Muscle of leg (tissue), 11 donors: ENCODE results near the gene CHTF18. TPM values are rescaled to one million over a fixed set of nuclear protein-coding genes. Genes with fewer than 3 reads are reported as not detected.

Source experiments
- DNase-seq: peaks from one replicate; pipeline ENCODE4 v3.0.0; 2013
- H3K27ac ChIP-seq: one replicate; pipeline ENCODE4 v1.5.1; 2013; ENCODE audit warnings: mild to moderate bottlenecking, low read length, control low read depth
- H3K27me3 ChIP-seq: one replicate; pipeline ENCODE4 v1.6.1; 2013; ENCODE audit warnings: low read length; ENCODE audit not compliant: control insufficient read depth, insufficient read depth
- H3K36me3 ChIP-seq: one replicate; pipeline ENCODE4 v1.6.1; 2013; ENCODE audit warnings: low read length; ENCODE audit not compliant: control insufficient read depth, insufficient read depth
- H3K4me1 ChIP-seq: one replicate; pipeline ENCODE4 v1.6.1; 2013; ENCODE audit warnings: low read length; ENCODE audit not compliant: control insufficient read depth, insufficient read depth
- H3K4me3 ChIP-seq: one replicate; pipeline ENCODE4 v1.5.1; 2013; ENCODE audit warnings: low read length, control low read depth
- H3K9me3 ChIP-seq: replicated peaks from 2 replicates; pipeline ENCODE4 v1.6.1; 2013; ENCODE audit warnings: low read depth, low read length; ENCODE audit not compliant: control insufficient read depth
- WGBS: methylation state at CpG from one replicate; pipeline ENCODE4 v1.1.5; 2013; ENCODE audit warnings: missing lambda C conversion rate; ENCODE audit not compliant: insufficient coverage; 5-methylcytosine and 5-hydroxymethylcytosine counted together
- polyA plus RNA-seq, 8 donors: library from polyadenylated mRNA; unstranded; fragments of 120-200 nt; gene quantifications; one replicate each; pipeline versions ENCODE4 v1.2.1 to v1.2.3, GENCODE V29; 2013; ENCODE audit warnings: inconsistent platforms in 1 of 8, low replicate concordance in 1 of 8; ENCODE audit not compliant: insufficient read length in 8 of 8, insufficient read depth in 1 of 8
- total RNA-seq: library from RNA; stranded (reverse); fragments of 120-200 nt; gene quantifications from one replicate; pipeline ENCODE4 v1.2.4, GENCODE V29; 2013

The CHTF18 gene
- total and polyA plus RNA-seq, 9 donors: 11.5 to 27.1 (median 18.0) TPM

DNA sequence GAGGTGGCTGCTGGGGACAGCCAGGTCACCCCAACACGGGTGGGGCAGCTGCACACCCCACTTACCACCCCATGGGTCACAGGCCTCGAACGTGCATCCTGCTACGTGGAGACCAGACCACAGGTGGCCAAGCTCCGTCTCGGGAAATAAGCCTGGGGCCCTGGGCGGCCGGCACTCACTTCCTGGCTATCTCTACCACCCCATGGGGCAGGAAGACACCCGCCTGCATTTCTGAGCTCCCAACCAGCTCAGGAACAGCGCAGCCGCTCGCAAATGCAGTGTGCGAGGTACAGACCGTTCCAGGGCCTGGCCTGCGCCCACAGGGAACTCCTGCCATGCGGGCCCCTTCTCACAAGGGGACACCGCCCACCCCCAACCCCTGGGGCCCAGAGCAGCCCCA is 17.1 kb downstream of the CHTF18 start:
- H3K27ac ChIP-seq: no peak overlapping the region
- no peak for DNase-seq
- H3K4me3 ChIP-seq: no peak overlapping the region
- 74% methylated on average over 17 of the region's 17 CpGs for WGBS
- no peaks in the 10 kb centered on the region for H3K36me3 ChIP-seq
- peaks cover 24% of the 10 kb centered on the region for H3K4me1 ChIP-seq
- H3K9me3 ChIP-seq: peaks cover 3% of the 10 kb centered on the region
- H3K27me3 ChIP-seq: peaks cover 37% of the 10 kb centered on the region

DNA sequence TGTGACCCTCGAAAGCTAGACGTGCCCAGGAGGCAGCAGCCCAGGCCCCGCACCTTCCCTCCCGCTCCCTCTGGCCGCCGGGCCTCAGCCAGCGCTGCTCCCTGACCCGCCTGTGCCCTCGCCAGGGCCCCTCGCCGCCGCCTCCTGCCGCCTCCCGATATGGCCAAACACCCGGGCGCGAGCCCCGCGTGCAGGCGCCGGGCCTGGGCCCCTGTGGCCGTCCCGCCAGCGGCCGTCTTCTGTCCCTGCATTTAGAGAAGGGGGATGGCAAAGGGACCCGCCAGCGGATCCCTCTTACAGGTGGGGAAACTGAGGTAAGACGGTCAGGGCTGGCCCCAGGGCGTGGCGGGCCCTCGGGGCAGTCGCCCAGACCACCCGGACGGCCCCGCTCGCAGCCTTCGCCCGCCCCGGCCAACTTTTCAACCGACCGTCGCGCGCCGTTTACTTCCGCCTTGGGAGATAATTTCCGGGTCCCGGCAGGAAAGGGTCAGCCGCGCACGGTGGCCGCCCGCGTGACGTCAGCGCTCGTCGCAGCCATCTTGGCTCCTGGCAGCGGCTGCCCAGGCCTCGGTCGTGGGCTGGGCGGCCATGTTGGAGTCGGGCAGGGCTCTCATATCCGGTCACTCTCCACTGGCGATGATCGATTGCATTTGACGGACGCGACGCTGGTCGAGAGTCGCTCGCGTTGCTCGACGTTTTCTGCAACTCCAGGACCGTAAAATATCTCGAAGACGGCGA is 19.1 kb downstream of the CHTF18 start:
- 2% methylated on average over 79 of the region's 80 CpGs for WGBS
- Histone ChIP-seq H3K4me1 (peaks cover 24% of the 10 kb centered on the region), H3K9me3 (peaks cover 5% of the 10 kb centered on the region)

GRCh38 chr16:808085-808386 is 19.6 kb downstream of the CHTF18 start:
- Histone ChIP-seq H3K27me3 (peaks cover 20% of the 10 kb centered on the region), H3K9me3 (peaks cover 5% of the 10 kb centered on the region), H3K4me1 (peaks cover 25% of the 10 kb centered on the region), H3K4me3 (peak overlapping the region; percentile 73), H3K36me3 (no peaks in the 10 kb centered on the region), H3K27ac (no peak overlapping the region)
- WGBS: 12% methylated on average over 11 of the region's 19 CpGs
- DNase-seq: no peak

More for the DNA sequence above, 19.1 kb downstream of the CHTF18 start:
- Histone ChIP-seq H3K27ac (peak overlapping the region; percentile 84), H3K4me3 (peak overlapping the region; percentile 73), H3K36me3 (no peaks in the 10 kb centered on the region), H3K27me3 (peaks cover 22% of the 10 kb centered on the region)
- DNase-seq: peak; percentile 96

DNA sequence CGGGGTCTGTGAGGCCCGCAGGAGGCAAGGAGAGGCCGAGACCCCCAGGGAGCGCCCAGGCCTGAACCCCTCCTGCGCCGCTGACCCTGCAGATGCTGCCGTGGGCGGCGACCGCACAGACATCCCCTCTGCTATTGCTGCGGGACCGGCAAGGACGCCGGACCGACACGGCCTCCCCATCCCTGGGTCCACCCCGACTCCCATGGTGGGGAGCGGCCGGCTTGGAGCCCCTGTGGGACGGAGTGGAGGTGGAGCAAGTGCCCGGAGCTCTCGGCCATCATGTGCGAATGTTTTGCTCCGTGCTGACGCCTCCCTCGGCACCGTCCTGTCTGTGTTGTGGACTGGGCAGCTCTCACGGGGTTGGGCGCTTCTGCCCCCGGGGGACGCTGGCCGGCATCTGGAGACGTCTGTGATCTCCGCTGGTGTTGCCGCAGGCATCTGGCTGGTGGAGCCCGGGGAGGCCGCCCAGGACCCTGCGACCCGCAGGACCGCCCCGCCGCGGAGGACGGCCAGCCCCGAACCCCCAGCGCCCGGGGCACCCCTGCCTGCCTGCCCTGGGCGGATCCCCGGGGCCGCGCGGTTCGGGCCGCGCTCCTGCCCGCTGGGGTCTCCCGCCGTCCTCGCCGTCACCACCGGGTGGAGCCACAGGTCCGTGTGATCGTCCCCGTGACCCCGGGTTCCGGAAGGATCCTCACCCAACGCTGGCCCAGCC is 24.9 kb downstream of the CHTF18 start:
- Histone ChIP-seq H3K27ac (no peak overlapping the region), H3K36me3 (no peaks in the 10 kb centered on the region), H3K4me3 (no peak overlapping the region), H3K9me3 (peaks cover 5% of the 10 kb centered on the region), H3K27me3 (peaks cover 42% of the 10 kb centered on the region), H3K4me1 (peaks cover 15% of the 10 kb centered on the region)
- 8% methylated on average over 66 of the region's 67 CpGs for WGBS
- DNase-seq: peak; percentile 44

GRCh38 chr16:813916-814412 is 25.5 kb downstream of the CHTF18 start:
- Histone ChIP-seq H3K4me1 (peaks cover 10% of the 10 kb centered on the region), H3K27ac (no peak overlapping the region), H3K4me3 (no peak overlapping the region), H3K9me3 (peaks cover 5% of the 10 kb centered on the region), H3K27me3 (peaks cover 40% of the 10 kb centered on the region), H3K36me3 (no peaks in the 10 kb centered on the region)
- 49% methylated on average over 17 of the region's 22 CpGs for WGBS
- DNase-seq: no peak

- WGBS: 34% methylated on average over 5 of the region's 9 CpGs
- Histone ChIP-seq H3K27ac (no peak overlapping the region), H3K4me3 (no peak overlapping the region), H3K27me3 (peaks cover 50% of the 10 kb centered on the region), H3K4me1 (peaks cover 10% of the 10 kb centered on the region), H3K9me3 (peaks cover 2% of the 10 kb centered on the region), H3K36me3 (no peaks in the 10 kb centered on the region)
- DNase-seq: no peak
These were observed 26.6 kb downstream of the CHTF18 start for GRCh38 chr16:814974-815373.

GRCh38 chr16:815861-816260 is 27.4 kb downstream of the CHTF18 start:
- H3K27me3 ChIP-seq: peaks cover 50% of the 10 kb centered on the region
- no peak for DNase-seq
- no peak overlapping the region for H3K27ac ChIP-seq
- 95% methylated on average over 13 of the region's 15 CpGs for WGBS
- no peak overlapping the region for H3K4me3 ChIP-seq
- H3K9me3 ChIP-seq: peaks cover 2% of the 10 kb centered on the region
- H3K36me3 ChIP-seq: no peaks in the 10 kb centered on the region
- H3K4me1 ChIP-seq: peaks cover 10% of the 10 kb centered on the region

GRCh38 chr16:817001-817906 is 28.8 kb downstream of the CHTF18 start:
- Histone ChIP-seq H3K9me3 (no peaks in the 10 kb centered on the region), H3K27ac (no peak overlapping the region), H3K4me1 (peaks cover 10% of the 10 kb centered on the region), H3K4me3 (no peak overlapping the region), H3K27me3 (peaks cover 49% of the 10 kb centered on the region), H3K36me3 (no peaks in the 10 kb centered on the region)
- WGBS: 45% methylated on average over 64 of the region's 71 CpGs
- no peak for DNase-seq

- Histone ChIP-seq H3K4me1 (peaks cover 8% of the 10 kb centered on the region), H3K27me3 (peaks cover 44% of the 10 kb centered on the region), H3K4me3 (no peak overlapping the region), H3K27ac (no peak overlapping the region), H3K9me3 (no peaks in the 10 kb centered on the region), H3K36me3 (no peaks in the 10 kb centered on the region)
- no peak for DNase-seq
- WGBS: 93% methylated on average over 6 of the region's 8 CpGs
These were observed 29.7 kb downstream of the CHTF18 start for GRCh38 chr16:818132-818531.

DNA sequence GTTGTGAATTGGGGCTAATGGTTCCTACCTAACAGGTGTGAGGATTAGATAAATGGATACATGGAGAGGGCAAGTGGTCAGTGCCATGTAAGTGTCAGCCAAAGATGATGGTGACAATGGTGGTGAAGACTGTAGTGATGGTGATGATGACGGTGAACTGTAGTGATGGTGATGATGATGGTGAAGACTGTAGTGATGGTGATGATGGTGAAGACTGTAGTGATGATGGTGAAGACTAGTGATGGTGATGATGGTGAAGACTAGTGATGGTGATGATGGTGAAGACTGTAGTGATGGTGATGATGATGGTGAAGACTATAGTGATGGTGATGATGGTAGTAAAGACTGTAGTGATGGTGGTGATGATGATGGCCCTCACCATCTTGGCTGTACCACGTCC is 30.2 kb downstream of the CHTF18 start:
- Histone ChIP-seq H3K4me3 (no peak overlapping the region), H3K4me1 (peaks cover 5% of the 10 kb centered on the region), H3K27ac (no peak overlapping the region), H3K36me3 (no peaks in the 10 kb centered on the region), H3K27me3 (peaks cover 40% of the 10 kb centered on the region), H3K9me3 (no peaks in the 10 kb centered on the region)
- WGBS: 65% methylated on average over 1 of the region's 2 CpGs
- DNase-seq: no peak
